ENCODE data around the gene SV2C. TPM values are rescaled to one million over a fixed set of nuclear protein-coding genes. Genes with fewer than 3 reads are reported as not detected.
"Not testable (repeated sequence)": the region's sequence is repeated elsewhere in the genome, so short reads cannot be mapped to it uniquely, and the experiment has no call there.

SV2C gene
- total RNA-seq, 1 experiment from 2014 or later = not detected

- H3K36me3 Mint-ChIP-seq (ENCODE audit: insufficient read depth, unreplicated experiment) = no peaks in the 10 kb centered on the region
- no TSS peak for BruUV-seq (replicated peaks)
- no peaks in the 10 kb centered on the region for H3K9me3 Mint-ChIP-seq (ENCODE audit: unreplicated experiment)
- H3K4me3 Mint-ChIP-seq (ENCODE audit: unreplicated experiment) = no peak overlapping the region
- TF ChIP-seq CTCF (IDR thresholded peaks at IDR 0.05; ENCODE audit: unreplicated experiment) = no peak
- POLR2A ChIA-PET = no interaction called here
- no peaks in the 10 kb centered on the region for H3K4me1 Mint-ChIP-seq (ENCODE audit: insufficient read depth, unreplicated experiment)
- H3K27me3 Mint-ChIP-seq (ENCODE audit: insufficient read depth, unreplicated experiment) = no peaks in the 10 kb centered on the region
- no peak for DNase-seq (ENCODE audit: unreplicated experiment)
- intact Hi-C loops (cut with micrococcal nuclease) = no loop called here
- no peak overlapping the region for H3K27ac Mint-ChIP-seq (ENCODE audit: low read depth, unreplicated experiment)
- CTCF ChIA-PET = interaction anchor here (0.6 to 1.7 kb wide), 4 partner anchors 11 to 281 kb away, joined by 3 read pairs; no protein-coding TSS in a partner anchor
These were observed 236.5 kb downstream of the SV2C start for GRCh38 chr5:76319673-76320072.

DNA sequence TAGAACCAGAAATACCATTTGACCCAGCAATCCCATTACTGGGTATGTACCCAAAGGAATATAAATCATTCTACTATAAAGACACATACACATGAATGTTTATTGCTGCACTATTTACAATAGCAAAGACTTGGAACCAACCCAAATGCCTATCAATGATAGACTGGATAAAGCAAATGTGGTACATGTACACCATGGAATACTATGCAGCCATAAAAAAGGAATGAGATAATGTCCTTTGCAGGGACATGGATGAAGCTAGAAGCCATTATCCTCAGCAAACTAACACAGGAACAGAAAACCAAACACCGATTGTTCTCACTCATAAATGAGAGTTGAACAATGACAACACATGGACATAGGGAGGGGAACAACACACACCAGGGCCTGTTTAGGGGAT lies 240.3 kb downstream of the SV2C start:
- H3K4me1 Mint-ChIP-seq (ENCODE audit: insufficient read depth, unreplicated experiment); POLR2A ChIA-PET; H3K27me3 Mint-ChIP-seq (ENCODE audit: insufficient read depth, unreplicated experiment); H3K36me3 Mint-ChIP-seq (ENCODE audit: insufficient read depth, unreplicated experiment); DNase-seq (ENCODE audit: unreplicated experiment); H3K4me3 Mint-ChIP-seq (ENCODE audit: unreplicated experiment); H3K27ac Mint-ChIP-seq (ENCODE audit: low read depth, unreplicated experiment); H3K9me3 Mint-ChIP-seq (ENCODE audit: unreplicated experiment); CTCF ChIA-PET; intact Hi-C loops (cut with micrococcal nuclease); BruUV-seq (replicated peaks): not testable (repeated sequence)

DNA sequence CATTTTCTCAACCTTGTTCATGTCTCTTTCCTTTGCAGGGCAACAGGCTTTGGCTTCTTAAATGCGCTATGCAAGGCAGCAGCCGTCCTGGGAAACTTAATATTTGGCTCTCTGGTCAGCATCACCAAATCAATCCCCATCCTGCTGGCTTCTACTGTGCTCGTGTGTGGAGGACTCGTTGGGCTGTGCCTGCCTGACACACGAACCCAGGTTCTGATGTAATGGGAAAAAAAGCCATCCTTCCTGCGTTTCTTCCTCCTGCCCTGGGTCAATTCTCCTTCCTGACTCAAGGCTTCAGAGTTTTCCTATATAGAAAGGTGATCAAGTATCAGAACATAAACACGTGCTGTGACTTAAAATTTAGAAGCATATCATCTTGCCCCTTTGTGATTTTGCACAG lies 242.1 kb downstream of the SV2C start:
- H3K27me3 Mint-ChIP-seq (ENCODE audit: insufficient read depth, unreplicated experiment) = peaks cover 9% of the 10 kb centered on the region
- no peaks in the 10 kb centered on the region for H3K36me3 Mint-ChIP-seq (ENCODE audit: insufficient read depth, unreplicated experiment)
- no peak overlapping the region for H3K27ac Mint-ChIP-seq (ENCODE audit: low read depth, unreplicated experiment)
- DNase-seq (ENCODE audit: unreplicated experiment) = no peak
- H3K9me3 Mint-ChIP-seq (ENCODE audit: unreplicated experiment) = no peaks in the 10 kb centered on the region
- H3K4me3 Mint-ChIP-seq (ENCODE audit: unreplicated experiment) = no peak overlapping the region
- ChIA-PET CTCF (interaction anchor here (0.7 to 2.6 kb wide), 2 partner anchors 9 to 1383 kb away, joined by 3 to 6 read pairs; no protein-coding TSS in a partner anchor), POLR2A (interaction anchor here (0.7 kb wide), 1 partner anchor 790 kb away, joined by 3 read pairs; no protein-coding TSS in a partner anchor)
- no peaks in the 10 kb centered on the region for H3K4me1 Mint-ChIP-seq (ENCODE audit: insufficient read depth, unreplicated experiment)
- no TSS peak for BruUV-seq (replicated peaks)
- no peak for TF ChIP-seq CTCF (IDR thresholded peaks at IDR 0.05; ENCODE audit: unreplicated experiment)
- intact Hi-C loops (cut with micrococcal nuclease) = no loop called here

DNA sequence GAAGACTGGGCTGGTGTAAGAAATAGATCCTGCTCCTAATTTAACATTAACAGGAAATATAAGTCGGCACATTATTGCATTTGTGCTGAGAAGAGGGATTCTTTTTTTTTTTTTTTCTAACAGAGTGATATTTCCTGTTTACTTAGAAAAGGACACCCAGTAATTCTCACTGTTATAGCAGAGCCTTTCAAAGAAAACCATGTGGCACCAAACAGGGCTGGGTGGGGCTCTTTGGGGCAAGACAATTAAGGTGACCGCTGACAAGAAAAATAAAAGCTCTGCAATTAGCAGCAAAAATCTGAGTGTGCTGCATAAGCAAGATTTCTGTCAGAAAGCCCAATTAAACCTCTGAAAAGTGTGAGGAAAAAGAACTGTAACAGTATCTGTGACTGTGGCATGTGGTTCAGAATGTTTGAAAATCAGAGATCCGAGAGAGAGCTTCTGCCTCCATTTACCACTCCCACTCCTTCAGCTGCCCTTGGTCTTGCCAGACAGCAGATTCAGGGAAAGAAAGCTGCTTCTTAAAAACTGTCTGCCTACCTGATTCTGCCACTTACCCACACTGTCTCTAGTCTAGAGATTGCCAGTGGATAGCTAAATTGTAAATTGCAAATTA lies 242.8 kb downstream of the SV2C start:
- TF ChIP-seq CTCF (IDR thresholded peaks at IDR 0.05; ENCODE audit: unreplicated experiment) = no peak
- H3K9me3 Mint-ChIP-seq (ENCODE audit: unreplicated experiment) = no peaks in the 10 kb centered on the region
- intact Hi-C loops (cut with micrococcal nuclease) = no loop called here
- POLR2A ChIA-PET = interaction anchor here (0.6 to 0.7 kb wide), 2 partner anchors 401 to 790 kb away, joined by 3 read pairs; no protein-coding TSS in a partner anchor
- H3K27ac Mint-ChIP-seq (ENCODE audit: low read depth, unreplicated experiment) = no peak overlapping the region
- H3K4me1 Mint-ChIP-seq (ENCODE audit: insufficient read depth, unreplicated experiment) = no peaks in the 10 kb centered on the region
- DNase-seq (ENCODE audit: unreplicated experiment) = no peak
- no TSS peak for BruUV-seq (replicated peaks)
- H3K36me3 Mint-ChIP-seq (ENCODE audit: insufficient read depth, unreplicated experiment) = no peaks in the 10 kb centered on the region
- H3K4me3 Mint-ChIP-seq (ENCODE audit: unreplicated experiment) = no peak overlapping the region
- H3K27me3 Mint-ChIP-seq (ENCODE audit: insufficient read depth, unreplicated experiment) = peaks cover 9% of the 10 kb centered on the region
- CTCF ChIA-PET = interaction anchor here (0.8 to 2.6 kb wide), 3 partner anchors 9 to 218 kb away, joined by 3 to 6 read pairs (median 4); no protein-coding TSS in a partner anchor
